PFSK-1 (cell line): ENCODE data around the gene ACSL6.

Experiments used
- POLR2AphosphoS5 ChIP-seq: IDR thresholded peaks from 2 replicates; pipeline ENCODE4 v1.6.1; 2012; ENCODE audit warnings: low read depth, mild to moderate bottlenecking, control low read depth, low read length, moderate library complexity
- SIN3A ChIP-seq: IDR thresholded peaks from 2 replicates; pipeline ENCODE4 v1.6.1; 2012; ENCODE audit warnings: mild to moderate bottlenecking, low read length, moderate library complexity, borderline replicate concordance; ENCODE audit not compliant: insufficient read depth

DNA sequence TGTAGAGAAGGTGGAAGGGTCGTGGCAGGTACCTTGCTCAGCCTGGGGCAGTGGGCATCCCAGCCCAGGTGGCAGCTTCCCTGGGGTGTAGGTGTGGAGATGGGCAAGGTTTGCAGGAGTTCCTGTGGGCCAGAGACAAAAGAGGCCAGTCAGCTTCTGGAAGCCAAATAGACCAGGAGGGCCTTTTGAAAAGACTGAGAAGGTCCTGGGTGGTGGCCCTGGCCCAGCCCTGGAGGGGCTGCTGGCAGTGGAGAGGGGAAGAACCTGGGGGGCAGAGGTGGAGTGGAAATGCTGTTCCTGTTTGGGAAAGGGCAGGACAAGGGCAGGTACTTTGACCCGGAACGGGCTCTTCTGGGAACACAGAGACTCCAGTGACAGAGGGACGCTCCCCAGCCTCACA, 42.0 kb upstream of the ACSL6 start:
- TF ChIP-seq POLR2AphosphoS5: no peak
- no peak for TF ChIP-seq SIN3A
